Measurements from ENCODE around the gene JSRP1.

Gene JSRP1

DNA sequence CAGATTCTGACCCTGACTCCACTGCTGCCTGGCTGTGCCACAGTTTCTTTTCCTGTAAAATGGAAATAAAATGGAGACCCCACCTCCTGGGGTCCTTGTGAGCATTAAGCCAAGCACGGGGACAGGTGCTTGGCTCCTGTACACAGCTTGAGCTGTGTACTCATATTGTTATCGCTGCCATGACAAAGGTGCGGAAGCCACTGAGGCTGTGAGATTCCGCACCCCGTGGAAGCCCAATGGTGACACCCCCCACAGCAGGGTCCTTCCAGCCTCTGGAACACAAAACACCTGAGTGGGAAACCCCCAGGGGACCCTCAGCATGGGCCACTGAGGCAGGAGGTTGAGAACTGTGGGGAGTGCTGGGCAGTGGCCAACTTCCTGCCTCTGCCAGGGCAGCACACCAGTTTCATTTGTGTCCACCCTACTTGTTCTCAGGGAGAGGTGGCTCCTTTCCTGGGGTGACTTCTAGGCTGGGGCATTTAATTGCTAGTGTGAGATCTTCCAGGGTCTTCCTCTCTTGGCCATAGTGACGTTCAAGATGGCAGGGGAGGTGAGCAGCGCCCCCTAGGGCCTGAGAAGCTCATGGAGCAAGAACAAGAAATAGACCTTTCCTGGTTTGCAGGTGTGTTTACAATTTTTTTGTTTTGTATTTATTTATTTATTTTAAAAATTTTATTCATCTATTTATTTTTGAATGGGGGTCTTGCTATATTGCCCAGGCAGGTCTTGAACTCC, 5.4 kb upstream of the JSRP1 start:
- no peak for DNase-seq

DNA sequence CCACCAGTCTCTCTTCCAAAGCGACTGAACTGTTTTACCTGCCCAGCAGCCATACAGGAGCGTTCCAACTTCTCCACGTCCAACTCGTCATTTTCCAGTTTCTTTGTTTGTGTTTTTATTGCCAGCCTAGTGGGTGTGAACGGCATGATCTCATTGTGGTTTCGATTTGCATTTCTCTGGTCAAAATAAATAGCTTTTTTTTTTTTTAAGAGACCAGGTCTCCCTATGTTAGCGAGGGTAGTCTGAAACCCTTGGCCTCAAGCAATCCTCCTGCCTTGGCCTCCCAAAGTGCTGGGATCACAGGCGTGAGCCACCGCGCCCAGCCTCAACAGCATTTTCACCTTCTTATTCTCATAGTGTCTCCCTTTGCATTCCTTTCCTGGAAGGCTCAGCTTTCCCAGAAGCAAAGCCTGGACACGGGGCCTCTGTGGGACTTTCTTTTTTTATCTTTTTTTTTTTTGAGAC, 4.2 kb upstream of the JSRP1 start:
- DNase-seq, result no peak

DNA sequence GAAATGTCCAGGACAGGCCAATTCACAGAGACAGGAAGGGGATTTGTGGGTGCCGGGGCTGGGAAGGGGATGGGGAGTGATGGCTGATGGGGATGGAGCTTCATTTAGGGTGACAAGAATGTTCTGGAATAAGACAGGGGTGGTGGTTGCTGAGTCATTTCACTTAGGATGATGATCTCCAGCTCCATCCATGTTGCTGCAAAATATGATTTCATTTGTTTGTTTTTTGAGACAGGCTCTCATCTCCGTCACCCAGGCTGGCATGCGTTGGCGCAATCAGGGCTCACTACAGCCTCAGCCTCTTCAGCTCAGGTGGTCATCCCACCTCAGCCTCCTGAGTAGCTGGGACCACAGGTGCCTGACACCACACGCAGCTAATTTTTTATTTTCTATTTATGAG, 3.1 kb upstream of the JSRP1 start:
- DNase-seq, result no peak

DNA sequence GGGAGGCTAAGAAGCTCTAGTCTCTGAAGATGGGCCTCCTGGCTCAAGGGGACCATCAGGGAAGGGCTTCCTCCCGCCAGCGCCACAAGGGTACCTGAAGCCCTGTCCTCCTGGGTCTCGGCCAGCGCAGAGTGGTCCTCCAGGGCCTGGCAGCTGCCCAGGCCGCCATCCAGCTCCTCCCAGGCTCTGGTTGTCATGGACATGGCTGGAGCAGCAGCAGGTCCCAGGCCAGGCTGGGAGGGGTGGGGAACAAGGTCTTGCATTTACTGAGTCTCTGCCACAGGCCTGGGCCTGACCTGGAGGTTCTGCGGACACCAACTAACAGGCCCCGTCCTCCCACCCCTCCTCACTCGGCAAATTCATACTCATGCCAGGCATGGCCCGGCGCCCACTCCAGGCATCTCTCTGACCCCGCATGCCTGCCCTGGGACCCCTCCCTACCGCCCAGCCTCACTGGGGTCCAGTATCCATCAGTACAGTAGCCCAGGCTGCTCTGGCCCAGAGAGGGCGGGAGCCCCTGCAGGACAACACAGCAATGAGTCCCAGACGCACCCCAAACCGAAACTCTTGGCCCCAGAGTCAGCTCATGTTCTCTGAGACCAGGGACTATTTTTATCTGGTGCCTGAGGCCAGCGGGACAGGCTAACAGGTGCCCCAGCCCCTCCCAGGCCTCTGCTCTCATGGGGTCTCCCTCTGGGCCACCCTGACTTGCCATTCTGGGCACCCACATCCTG, 938 bp downstream of the JSRP1 start:
- DNase-seq, result no peak

DNA sequence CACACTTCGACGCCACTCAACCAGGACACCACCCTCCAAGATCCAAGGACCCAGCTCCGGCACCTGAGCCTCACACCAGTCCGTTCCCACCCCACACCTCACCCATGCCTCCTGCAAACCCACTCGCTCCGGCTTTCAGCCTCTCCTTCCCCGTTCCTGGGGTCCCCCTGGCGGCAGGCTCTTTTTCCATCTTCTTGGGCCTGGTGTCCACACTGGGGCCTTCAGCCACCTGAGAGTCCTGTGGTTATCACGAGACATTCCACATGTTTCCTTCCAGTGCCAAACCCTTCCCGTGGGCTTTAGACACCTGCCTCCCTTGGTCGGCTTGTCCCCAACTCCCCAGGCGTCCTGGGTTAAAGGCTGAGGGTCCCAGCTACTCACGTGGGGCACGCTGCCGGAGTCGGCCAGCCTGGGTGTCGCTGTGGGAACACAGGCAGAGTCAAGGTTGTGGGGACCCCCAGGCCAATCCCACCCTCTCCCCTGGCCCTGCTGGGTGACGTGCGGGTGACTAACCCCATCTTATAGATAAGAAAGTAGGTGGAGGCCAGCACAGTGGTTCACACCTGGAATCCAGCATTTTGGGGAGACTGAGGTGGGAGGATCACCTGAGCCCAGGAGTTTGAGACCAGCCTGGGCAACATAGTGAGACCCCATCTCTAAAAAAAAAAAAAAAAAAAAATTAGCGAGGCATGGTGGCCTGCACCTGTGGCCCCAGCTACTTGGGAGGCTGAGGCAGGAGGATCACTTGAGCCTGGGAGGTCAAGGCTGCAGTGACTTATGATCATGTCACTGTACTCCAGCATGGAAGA, 1.9 kb downstream of the JSRP1 start:
- DNase-seq, result no peak

DNA sequence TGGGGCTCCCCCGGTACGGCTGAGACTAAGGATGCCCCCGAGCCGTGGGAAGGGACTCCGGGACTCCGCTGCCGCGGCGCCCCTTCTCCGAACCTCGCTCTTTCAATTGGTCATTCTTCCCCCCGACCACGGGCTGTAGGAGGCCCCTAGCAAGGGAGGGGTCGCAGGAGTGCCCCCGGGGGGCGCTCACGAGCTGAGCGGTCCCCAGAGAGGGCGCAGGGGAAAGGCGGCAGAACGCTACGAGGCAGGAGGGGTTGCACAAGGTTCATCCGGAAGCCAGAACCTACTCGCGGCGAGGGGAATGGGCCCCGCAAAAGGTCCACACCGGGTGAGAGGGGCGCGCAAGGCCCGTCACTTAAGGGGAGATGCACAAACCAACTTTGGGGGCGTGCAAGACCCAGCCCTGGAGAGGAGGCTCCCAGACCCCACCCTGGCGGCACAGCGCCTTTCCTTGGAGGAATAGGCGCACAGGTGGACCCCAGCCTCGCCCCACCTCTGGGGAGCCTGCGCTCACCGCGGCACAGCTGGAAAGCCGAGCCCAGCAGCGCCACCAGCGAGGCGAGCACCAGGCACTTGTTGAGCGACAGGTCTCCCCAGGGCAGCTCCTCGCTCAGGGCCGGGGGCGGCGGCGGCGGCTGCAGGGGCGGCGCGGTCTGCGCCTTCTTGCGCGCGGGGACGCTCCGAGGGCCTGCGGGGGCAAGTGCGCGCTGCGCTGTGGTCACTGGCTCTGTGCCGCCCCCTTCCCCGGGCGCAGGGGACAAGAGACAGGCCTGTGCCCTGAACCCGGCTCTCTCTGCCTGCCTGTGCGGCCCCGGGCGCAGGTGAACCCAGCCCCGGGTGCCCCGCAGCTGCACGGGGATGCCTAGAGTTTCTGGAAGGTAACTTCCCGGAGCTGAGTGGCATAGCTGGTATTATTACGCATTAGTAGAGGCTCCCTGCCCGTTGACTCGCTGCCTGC, 2.8 kb downstream of the JSRP1 start:
- no peak for DNase-seq

- no peak for DNase-seq
Observed at GRCh38 chr19:2252797-2253105, 3.5 kb downstream of the JSRP1 start.

DNA sequence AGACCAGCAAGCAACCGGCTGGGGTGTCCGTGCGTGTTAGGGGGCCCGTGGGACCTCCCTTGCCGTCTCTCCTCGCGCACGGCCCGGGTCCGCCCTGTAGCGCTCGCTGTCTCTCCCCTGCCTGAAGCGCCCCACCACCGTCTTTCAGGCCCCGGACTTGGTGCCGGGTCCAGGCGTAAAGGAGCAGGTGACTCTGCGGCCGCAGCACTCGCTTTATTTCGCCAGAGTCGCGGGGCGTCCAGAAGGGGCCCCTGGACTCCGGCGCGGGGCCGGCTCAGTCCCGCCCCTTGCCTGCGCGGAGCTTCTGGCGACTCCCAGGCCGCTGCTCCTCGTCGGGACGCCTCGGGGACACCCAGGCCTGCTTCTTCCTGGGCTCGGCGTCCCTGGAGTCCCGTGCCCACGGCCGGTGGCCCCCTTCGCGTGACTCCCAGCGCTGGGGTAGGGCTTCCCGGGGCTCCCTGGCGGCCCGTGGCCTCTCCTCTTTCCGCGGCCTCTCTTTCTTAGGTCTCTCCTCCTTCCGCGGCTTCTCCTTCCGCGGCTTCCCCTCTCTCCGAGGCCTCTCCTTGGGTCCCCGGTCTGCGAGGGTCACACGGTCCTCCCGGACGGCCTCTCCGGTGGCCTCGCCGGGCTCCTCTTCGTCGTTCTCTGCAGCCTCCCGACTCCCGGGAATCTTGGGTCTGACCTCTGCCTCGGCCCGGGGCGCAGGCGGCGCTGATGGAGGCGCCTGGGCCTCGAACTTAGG, 4.0 kb downstream of the JSRP1 start:
- no peak for DNase-seq

DNA sequence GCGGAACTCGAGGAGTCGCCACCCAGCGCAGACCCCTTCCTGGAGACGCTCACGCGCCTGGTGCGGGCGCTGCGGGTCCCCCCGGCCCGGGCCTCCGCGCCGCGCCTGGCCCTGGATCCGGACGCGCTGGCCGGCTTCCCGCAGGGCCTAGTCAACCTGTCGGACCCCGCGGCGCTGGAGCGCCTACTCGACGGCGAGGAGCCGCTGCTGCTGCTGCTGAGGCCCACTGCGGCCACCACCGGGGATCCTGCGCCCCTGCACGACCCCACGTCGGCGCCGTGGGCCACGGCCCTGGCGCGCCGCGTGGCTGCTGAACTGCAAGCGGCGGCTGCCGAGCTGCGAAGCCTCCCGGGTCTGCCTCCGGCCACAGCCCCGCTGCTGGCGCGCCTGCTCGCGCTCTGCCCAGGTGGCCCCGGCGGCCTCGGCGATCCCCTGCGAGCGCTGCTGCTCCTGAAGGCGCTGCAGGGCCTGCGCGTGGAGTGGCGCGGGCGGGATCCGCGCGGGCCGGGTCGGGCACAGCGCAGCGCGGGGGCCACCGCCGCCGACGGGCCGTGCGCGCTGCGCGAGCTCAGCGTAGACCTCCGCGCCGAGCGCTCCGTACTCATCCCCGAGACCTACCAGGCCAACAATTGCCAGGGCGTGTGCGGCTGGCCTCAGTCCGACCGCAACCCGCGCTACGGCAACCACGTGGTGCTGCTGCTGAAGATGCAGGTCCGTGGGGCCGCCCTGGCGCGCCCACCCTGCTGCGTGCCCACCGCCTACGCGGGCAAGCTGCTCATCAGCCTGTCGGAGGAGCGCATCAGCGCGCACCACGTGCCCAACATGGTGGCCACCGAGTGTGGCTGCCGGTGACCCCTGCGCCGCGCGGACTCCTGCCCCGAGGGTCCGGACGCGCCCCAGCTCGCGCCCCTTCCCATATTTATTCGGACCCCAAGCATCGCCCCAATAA, 4.8 kb downstream of the JSRP1 start:
- DNase-seq, result no peak

- DNase-seq, result no peak
Observed at GRCh38 chr19:2250766-2251105, 5.5 kb downstream of the JSRP1 start.

- no peak for DNase-seq
Observed at GRCh38 chr19:2249880-2250765, 6.1 kb downstream of the JSRP1 start.

- no peak for DNase-seq
Observed at GRCh38 chr19:2249010-2249866, 7.0 kb downstream of the JSRP1 start, which contains the start of gene AMH. AMH (plus strand) TSS chr19:2249323; CDS start chr19:2249333, 10 bp downstream.

DNA sequence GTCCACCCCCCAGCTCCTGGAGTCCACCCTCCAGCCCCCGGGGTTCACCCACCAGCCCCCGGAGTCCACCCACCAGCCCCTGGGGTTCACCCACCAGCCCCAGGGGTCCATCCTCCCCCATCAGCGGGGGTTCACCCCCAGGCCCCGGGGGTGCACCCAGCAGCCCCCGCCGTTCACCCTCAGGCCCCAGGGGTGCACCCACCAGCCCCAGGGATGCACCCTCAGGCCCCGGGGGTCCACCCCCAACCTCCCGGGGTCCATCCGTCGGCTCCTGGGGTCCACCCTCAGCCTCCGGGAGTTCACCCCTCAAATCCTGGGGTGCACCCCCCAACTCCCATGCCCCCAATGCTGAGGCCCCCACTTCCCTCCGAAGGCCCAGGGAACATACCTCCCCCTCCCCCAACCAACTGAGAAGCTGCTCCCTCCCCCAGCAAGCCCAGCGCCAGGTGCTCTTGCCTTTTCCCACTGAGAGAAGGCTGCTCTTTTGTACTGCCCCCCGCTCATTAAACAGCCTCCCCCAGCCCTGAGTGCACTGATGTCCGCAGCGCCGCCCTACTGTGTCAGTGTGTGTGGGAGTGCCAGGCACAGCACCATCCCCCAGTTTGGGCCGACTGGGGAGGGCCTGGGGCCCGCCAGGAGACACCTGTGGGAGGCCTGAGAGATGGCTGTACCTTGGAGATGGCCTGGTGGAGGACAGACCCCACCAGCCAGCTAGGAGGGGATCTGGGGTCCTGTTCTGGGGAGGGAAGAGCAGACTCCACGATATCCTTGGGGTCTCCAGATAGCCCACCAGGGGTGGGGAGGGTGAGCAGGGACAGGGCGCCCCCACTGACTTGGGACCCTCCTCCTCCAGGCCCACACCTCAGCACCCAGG, 7.8 kb downstream of the JSRP1 start:
- no peak for DNase-seq

GRCh38 chr19:2247433-2248101, 8.7 kb downstream of the JSRP1 start:
- no peak for DNase-seq

- DNase-seq, result peak; percentile 62
Observed at GRCh38 chr19:2246801-2247361, 9.3 kb downstream of the JSRP1 start.

DNA sequence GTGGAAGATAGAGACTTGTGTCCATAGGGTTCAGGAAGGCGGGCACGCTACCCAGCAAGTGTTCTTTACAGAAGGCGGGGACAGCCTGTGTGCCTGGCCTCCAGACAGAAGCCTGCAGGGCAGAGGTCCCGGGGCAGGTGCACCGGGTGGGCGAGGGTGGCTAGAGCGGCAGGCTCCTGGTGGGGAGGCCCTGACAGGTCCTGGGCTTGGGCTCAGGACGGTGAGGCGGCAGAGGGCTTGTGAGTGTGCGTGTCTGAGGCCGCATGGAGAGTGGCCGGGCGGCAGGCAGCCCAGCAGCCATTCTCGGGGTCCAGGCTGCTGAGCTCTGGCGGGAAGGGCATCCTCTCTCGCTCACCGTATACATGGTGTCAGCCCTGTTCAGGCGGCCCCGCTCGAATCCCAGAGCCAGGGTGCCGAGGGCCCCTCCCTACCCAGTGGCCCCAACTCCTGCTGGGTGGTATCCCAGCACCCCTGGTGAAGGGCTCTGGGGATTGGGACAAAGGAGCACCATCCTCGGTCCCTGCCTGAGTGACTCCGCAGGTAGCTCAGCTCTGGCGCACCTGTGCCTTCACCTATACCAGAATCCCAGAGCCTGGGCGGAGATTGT, 10.1 kb downstream of the JSRP1 start:
- no peak for DNase-seq
